NCI-H2171 (cell line): Measurements from ENCODE around the gene MEIS2.

Experiments used
- DNase-seq: peaks from one replicate; lab custom pipeline; 2025; lab: John Stamatoyannopoulos, UW

The MEIS2 gene

DNA sequence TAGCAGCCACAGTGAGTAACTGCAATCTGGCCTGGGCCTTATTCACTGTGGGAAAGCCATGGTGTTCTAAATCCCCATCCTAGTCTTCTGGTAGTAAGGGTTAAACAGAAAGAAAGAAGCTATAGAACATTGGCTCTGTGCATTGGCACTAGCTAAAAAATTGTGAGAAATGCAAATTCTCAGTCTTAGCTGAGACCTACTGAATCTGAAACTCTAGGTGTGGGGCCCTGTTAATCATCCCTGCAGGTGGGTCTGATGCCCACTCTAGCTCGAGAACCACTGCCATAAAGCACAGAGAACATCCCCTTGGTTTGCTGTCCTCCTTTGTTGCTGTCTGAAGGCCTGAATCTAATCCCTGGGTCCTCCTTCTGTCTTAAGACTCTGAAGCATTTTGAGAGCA lies 59.3 kb downstream of the MEIS2 start:
- no peak for DNase-seq

DNA sequence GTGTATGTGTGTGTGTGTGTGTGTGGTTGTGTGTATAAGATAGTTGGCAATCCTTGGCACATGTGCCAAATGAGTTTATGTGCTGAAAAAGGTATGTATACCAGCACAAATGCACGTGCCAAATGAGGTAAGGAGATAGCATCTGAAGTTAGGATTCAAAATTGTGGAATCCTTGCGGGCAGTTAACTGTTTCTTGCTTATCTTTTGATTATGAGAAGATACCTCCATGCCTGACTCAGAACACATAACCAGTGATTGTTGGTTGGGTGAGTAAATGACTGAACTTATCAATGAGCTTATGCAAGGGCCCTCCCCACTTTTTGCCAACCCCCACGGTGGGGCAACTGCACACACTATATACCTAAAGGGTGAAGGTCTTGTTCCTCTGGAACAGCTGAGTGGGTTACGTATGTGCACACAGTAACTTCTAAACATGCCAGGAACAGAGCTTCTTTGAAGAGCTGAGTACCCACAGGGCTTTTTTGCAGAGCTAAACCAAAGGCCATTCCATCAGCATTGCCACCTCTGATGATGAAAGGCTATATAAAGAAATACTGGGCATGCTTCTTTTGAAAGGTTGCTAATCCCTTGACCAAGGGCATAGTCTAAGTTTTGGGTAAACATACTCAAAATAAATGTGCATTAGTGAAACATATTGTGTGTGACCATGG lies 60.1 kb downstream of the MEIS2 start:
- DNase-seq, result no peak

DNA sequence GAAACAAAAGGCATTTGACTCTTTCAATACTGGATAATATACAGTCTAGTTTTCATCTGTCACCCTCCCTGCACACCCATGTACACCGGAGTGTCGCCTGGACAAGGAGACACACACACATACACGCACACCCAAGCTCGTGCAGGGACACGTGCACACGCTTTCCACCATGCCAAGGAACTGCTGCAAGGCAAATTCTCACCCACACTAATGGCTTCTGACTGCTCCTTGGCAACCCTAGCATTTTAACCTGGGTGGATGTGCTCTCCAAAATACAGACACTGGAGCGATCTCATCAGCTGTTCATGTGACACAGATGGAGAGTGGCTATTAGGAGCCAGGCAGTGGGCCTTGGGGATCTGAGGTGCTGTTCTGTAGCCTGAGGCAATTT lies 61.6 kb downstream of the MEIS2 start:
- no peak for DNase-seq

DNA sequence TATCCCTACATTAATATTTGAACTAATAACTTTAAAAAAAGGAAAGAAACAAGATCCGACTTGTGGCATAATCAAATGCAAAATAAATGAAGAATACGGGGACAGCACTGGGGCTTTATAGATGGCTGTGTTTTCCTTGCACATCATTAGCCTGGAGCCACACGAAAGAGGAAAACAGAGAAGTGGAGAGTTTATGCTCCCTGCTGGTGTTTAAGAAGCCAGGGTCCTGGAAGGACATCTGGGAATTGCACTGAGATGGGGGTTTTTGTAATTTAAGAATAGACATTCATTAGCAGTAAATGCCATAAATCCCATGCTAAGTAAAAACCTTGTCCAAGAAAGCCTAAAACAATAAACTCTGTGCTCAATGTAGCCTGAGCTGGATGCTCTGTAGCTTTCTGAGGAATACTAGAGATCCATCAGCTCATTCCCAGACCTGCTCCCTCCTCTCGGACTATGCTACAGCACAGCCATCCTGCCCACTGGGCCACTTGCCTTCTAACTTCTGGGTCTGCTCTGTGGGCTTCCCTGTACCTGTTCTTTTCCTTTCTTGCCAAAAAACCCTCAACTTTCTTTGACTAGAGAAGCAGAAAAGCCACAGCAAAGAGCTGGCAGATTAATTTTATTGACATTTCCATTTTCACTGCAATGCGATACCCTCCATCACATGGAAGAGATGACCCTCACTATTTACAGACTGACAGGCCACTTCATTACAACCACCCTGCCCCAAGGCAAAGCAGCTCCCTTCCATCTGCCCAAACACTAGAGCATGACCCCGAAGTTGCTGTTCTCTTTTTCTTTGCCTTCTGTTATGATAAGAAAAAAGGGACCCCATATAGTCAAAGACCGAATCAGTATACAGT lies 62.3 kb downstream of the MEIS2 start:
- no peak for DNase-seq

DNA sequence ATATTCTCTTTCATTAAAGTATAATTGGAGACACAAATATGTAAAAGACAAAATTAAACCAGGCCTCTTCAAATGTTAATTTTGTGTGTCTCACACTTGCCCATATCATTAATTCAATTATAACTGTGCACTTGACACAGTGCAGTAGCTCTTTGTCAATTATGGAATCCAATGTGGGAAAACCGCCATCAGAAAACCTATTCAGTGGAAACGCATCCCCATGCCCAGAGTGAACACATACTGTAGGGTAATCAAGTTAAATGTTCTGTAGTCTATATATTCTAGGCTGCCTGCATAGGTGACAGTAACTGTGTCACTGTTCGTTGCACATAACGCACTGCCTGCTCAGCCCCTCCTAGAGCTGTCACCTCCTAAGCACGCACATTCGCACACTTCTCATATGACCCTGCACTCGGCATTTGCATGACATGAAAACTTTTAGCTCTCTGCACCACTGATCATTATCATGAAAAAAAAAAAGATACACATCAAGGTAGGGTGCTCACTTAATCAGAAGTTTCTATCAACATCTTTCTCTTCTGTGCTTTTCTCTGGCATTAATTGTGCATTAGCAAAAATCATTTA lies 63.2 kb downstream of the MEIS2 start:
- DNase-seq, result no peak

DNA sequence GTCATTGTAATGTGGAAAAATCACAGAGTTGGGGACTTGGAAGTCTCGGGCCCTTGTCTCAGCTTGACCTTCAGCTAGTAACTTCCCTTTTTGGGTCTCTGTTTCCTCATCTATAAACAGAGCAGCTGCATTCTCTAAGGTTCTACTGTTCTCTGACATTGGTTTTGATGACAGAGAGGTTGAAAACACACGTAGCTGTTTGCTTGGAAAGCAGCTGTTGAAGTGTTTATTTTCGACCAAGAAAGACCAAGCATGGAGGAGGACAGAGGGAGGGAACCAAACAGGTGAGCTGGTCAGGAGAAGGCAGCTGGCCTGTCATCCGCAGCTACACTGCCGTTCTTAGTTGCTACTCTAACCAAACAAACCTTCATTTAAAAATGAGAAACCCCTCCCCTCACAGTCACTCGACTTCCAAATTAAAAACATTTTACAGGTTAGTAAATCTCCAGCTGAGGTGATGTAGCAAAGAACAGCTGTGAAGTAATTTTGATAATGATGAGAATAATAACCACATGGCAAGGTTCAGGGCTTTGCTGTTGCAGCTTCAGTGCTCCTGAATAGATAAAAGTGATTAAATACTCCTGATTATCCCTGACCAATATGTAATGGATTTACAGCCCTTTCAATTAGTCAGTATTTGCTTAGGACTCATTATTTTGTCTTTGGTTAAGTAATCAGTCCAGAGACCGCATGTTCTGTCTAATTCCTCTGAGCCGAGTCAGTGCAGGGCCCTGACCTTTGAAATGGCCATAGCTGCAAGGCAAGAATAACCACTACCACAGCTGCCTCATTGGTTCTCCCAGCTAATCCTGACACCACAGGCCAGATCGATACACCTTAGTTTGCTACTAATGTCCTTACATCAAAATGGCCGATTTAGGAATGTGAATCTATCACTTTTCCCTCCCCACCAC lies 65.3 kb downstream of the MEIS2 start:
- no peak for DNase-seq

DNA sequence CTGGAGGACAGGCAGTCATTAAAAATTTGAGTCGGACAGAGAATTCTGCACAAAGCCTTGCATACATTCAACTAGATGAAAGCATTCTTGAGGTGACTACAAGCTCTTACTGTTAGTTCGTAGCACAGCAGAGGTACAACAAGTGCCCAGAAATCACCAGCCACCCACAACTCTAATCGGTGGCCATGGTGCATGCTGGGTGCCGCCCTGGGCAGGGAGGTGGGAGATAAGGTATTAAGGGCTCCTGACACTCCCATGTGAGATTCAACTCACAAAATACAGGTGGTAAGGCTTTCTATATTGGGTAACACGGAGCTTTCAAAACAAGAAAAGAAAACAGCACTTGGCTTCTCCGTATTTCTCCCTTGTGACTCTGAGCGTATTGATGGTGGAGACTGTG lies 66.0 kb downstream of the MEIS2 start:
- no peak for DNase-seq

DNA sequence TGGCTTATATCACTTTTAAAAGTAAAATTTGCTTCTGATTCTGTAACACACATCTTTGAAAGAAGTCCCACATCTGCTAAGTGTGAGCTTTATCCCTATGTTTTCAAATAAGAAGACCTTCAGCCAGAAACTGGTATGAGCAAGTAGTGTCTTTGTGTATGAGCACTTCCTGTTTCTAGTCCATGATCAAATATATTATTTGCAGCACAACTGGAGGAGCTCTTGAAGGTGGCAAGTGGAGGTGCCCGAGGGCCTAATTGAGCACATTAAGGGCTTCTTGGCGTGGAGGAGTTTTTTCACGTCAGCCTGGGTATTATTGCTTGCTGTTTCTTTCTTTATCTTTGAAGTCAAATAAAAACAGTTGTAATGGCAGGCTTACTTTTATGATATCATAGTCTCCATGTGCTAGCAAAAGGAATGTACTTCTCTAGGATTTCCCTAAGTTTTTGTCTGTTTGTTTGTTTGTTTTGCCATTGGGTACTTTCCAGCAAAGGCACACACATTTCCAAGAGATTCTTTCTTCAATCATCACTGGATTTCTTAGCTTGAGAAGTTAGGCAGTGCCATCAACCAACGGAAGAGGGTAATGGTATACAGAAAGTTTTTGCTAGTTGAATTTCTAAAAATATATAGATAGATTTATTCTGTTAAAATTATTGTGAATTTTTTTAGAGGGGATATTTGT lies 68.1 kb downstream of the MEIS2 start:
- DNase-seq, result no peak

DNA sequence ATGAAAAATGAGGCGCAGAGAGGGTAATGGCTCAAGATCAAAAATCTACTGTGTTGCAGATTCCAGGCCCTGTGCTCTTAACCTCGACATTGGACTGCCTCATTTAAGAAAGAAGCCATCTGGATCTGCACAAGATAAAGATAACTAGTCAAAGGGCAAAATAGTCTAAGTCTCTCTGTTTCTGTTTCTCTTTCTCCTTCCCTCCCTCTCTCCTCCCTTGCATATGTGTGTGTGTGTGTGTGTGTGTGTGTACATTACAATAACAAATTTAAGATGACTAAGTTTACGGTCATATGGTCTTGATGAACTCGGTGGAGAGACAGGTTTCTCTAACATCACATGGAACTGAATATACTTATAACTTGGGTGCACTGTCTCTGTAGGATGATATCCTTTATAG lies 69.2 kb downstream of the MEIS2 start:
- no peak for DNase-seq

DNA sequence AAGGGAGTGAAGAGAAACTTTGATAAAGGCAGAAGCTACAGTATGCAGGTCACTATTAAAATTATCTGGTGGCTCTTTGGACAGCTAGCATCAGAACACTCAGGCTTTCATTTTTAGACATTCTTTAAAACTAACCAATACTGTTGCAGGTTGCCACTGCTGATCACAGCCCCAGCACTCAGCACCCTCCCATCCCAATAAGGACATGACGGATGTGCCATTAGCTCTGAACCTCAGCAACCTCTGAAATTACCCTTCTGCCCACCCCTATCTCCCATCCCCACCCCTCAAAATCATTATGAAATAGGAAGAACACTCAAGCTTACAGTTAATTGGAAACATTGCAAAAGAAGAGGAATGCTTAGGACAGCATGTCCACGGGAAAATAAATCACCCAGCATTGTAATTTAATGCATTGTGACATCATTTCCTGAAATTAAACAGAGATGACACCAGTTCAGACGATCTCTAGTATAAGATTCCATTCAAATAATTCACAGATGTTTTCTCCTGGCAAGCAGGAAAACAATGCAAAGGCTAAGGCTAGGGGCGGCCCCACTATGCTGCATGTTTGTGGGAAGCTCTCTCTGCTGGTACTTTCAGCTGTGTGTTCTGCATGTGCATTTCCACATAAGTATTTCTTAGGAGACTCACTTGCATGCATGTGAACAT lies 71.6 kb downstream of the MEIS2 start:
- no peak for DNase-seq

DNA sequence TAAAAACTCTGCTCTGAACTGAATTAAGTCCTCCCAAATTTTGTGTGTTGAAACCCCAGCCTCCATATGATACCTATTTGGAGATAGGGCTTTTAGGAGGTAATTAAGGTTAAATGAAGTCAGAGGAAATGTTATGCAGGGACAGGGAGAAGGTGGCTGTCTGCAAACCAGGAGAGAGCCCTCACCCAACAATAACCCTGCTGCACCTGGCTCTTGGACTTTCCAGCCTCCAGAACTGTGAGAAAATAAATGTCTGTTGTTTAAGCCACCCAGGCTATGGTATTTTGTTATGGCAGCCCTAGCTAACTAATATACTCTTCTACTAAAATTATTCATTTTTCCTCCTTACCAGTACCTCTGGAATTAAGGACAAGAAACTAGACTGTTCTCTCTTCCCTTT lies 79.5 kb downstream of the MEIS2 start:
- DNase-seq, result no peak

DNA sequence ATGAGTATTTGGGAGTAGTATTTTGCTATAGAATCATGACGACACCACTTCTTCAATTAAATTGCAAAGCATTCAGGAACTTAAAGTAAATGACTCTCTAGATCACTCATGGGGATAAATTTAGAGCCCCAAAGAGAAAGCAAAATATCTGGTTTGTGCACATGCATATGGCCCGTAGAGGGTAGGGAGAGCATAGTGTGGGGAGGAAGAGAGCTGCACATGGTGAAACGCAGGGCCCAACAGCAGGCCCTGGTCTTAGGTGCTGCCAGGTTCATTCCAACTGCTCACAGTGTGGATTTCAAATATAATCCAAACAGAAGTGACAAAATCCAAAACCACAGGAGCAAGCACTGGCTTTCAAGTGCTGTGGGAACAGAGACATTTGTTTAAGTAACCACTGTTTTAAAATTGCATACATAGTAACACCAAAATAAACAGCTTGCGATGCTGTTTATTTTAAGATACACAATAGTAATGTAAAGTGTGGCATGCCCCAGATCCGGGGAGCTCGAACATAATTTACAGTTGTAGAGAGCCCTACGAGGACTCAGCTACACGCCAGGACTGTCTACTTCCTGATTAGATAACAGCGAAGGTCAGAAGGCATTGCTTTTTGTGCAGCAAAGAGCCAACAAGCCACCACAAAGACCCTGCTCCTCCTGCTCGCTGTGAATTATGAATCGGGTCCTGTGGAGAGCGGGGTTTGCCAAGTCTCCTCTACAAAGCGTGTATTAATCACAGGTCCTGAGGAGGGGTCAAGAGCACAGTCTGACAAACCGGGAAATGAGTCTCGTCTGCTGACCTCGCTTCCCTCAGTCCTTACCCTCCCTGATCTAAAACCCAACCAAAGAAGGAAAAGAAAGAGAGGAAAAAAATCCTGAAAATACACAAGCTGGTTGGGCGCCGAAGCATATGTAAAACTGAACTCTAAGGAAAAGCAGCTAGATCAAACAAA lies 80.6 kb downstream of the MEIS2 start:
- DNase-seq, result no peak

DNA sequence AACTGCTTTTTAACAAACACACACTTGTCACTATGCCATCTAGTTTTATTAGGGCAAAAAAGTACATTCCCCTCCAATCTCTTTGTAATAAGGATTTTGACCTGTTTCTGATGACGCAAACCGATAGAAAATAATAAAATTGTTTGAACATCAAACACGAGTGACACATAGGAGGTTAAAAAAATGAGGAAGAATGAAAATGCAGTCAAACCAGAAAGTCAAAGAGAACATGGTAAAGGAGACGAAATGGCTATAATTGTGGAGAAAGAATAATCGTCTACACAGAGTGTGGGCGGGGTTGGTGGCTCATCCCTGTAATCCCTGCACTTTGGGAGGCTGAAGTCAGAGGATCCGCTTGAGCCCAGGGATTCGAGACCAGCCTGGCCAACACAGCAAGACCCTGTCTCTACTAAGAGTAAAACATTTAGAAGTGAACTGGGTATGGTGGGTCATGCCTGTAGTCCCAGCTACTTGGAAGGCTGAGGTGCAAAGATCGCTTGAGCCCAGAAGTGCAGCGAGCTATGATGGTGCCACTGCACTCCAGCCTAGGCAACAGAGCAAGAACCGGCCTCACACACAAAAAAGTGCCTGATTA lies 83.2 kb downstream of the MEIS2 start:
- no peak for DNase-seq

DNA sequence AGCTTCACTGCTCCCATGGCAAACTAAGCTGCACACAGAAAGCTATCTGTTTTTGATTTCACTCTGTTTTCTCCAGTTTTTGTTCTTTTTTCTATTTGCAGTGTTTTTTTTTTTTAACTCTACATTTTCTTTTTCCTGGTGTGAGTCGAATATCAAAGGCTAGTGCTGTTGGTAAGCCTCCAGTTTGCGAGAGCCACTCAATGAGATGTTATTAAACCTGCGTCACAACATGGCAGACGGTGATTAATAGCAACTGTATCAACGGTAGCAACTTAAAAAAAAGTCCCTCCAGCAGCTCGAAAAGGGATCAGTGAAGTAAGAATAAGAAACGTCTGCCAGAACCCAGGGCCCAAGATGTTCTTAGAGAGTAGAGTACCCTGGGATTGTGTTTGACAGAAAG lies 84.1 kb downstream of the MEIS2 start:
- DNase-seq, result no peak

DNA sequence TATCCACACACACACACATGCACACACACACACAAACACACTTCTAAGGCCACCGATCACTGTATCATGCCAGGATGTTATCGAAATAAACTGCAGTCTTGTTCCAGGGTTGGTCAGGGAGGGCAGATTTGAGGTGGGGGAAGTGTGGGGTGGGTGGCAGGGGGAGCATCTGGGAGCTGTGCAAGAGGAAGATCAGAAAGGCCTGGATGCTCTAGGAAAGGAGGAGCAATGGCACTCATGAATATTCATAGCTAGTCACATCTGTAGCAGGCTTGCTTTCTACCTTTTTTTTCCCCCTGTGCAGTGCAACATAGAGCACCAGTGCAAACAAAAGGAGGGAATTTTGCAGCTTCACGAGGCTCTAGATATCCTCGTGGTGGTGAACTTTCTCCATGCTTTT lies 84.9 kb downstream of the MEIS2 start:
- peak; percentile 24 for DNase-seq

DNA sequence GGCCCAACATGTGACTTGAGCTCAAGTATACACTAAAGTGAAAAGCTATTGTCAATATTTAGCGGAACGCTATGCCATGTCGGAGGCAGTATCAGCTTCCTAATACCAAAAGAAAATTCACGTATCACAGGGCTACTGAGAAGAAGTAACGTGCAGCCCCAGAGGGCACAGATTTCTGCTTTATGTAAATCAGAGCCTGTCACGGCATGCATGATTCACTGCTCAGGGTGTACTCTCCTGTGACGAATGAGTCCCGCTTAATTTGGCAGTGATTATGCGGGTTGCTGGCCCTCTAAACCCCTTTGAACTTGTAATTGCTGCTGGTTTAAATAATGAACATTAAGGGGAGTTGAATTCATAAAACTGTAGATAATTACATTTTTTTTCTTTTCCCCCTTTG lies 85.3 kb downstream of the MEIS2 start:
- DNase-seq, result peak; percentile 39

DNA sequence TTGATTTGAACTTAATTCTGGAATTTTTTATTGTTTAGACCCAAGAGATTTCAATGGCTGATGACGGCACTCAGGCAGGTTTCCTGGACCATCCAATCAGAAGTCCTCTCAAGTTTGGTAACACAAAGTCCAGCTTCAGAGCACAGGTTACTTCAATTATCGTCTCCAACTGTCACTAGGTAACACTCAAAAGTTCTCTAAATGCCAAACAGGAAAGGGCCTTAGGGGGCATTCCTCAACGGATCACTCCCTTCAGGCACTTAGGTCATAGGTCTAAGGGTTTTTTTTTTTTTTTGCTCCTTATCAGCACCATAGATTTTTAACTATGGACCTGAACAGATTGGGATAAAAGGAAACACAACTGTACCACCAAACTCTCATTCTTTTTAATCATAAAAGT lies 85.8 kb downstream of the MEIS2 start:
- DNase-seq, result no peak

DNA sequence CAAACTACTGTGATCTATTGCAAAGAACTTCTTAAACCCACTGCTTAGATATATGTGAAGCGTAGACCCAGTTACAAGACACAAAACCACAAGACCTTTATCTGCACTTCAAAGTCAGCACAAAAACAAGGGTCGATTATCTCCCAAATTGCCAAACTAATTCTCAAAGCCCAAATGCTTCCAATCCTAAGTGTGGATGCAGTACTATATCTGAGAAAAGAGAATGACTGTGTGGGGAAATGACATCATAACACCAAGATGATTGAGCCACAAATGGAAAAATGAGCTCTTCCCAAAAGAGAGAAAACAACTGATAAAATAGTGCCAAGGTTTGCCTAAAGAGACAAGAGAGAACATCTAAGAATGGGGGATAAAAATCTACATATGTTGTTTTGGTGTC lies 86.2 kb downstream of the MEIS2 start:
- DNase-seq, result no peak

DNA sequence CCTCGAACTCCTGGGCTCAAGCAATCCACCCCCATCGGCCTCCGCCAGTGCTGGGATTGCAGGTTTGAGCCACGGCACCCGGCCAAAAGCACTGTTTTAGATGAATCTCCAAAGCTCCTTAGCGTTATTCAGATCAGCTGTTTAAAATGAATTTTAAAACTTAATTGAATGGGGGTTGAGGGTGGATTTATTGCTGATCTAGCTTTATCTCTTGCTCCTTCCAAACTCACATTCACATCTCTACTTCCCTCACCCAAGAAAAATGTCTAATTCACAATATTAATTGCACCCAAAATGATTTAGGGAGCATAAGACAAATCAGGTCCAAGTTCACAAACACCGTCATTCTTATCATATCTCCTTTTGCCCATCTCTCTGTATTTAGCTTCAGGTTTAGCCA lies 89.8 kb downstream of the MEIS2 start:
- DNase-seq, result no peak

DNA sequence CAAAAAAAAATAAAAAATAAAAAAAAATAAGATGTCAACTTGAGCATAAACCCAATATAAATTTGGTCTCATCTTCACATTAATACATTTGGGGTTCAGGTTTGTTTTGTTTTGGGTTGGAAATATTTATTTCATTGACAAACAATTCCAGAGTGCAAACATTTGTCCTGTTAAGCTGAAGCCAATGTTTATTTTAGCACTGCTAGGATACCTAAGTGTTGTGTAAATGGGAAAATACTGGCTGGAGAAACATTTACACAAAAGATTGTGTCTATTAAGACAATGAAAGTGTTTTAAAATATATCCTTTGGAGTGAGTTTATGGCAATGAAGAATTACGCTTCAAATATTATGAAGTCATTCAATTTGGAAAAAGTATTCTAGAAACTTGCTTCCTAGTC lies 91.1 kb downstream of the MEIS2 start:
- no peak for DNase-seq
